Measurements from ENCODE around the gene FAXC. TPM values are rescaled to one million over a fixed set of nuclear protein-coding genes. Genes with fewer than 3 reads are reported as not detected.

The FAXC gene
- total and polyA plus RNA-seq, 10 donors = 0.05 to 1.0 (median 0.25) TPM; not detected in 1

GRCh38 chr6:99369533-99369932 lies 20.1 kb upstream of the FAXC start:
- intact Hi-C loops (cut with DNase I; ENCODE audit: low total_unique reads) = no loop called here
- H3K4me3 ChIP-seq = no peak overlapping the region
- peaks cover 0 to 18% (median 0%) of the 10 kb centered on the region in 6 donors for H3K36me3 ChIP-seq
- no peak for TF ChIP-seq CTCF (IDR thresholded peaks at IDR 0.05 in 8 of 11, conservative IDR thresholded peaks at IDR 0.05 in 3 of 11)
- no peak for TF ChIP-seq POLR2AphosphoS5 (IDR thresholded peaks at IDR 0.05)
- TF ChIP-seq POLR2A (IDR thresholded peaks at IDR 0.05) = no peak
- H3K27me3 ChIP-seq (replicated peaks in 1 of 7) = no peaks in the 10 kb centered on the region
- no peak for DNase-seq
- H3K27ac ChIP-seq = no peak overlapping the region
- no peaks in the 10 kb centered on the region for H3K4me1 ChIP-seq
- no peaks in the 10 kb centered on the region for H3K9me3 ChIP-seq

- H3K9me3 ChIP-seq = no peaks in the 10 kb centered on the region
- peaks cover 0 to 18% (median 0%) of the 10 kb centered on the region in 6 donors for H3K36me3 ChIP-seq
- DNase-seq = no peak
- no peak overlapping the region for H3K27ac ChIP-seq
- intact Hi-C loops (cut with DNase I; ENCODE audit: low total_unique reads) = no loop called here
- TF ChIP-seq CTCF (IDR thresholded peaks at IDR 0.05 in 8 of 11, conservative IDR thresholded peaks at IDR 0.05 in 3 of 11) (no peak), POLR2A (IDR thresholded peaks at IDR 0.05) (no peak), POLR2AphosphoS5 (IDR thresholded peaks at IDR 0.05) (no peak)
- no peak overlapping the region for H3K4me3 ChIP-seq
- WGBS, 5 donors = 95 to 99% (median 96%) methylated on average over 2 of the region's 2 CpGs
- H3K4me1 ChIP-seq = no peaks in the 10 kb centered on the region
- H3K27me3 ChIP-seq (replicated peaks in 1 of 7) = no peaks in the 10 kb centered on the region
Observed at GRCh38 chr6:99366852-99367251, 17.4 kb upstream of the FAXC start.

GRCh38 chr6:99364026-99364425 lies 14.6 kb upstream of the FAXC start:
- no peak for DNase-seq
- no peaks in the 10 kb centered on the region for H3K4me1 ChIP-seq
- H3K4me3 ChIP-seq = no peak overlapping the region
- peaks cover 0 to 4% (median 0%) of the 10 kb centered on the region in 6 donors for H3K36me3 ChIP-seq
- TF ChIP-seq CTCF (IDR thresholded peaks at IDR 0.05 in 8 of 11, conservative IDR thresholded peaks at IDR 0.05 in 3 of 11) = no peak
- no peak for TF ChIP-seq POLR2A (IDR thresholded peaks at IDR 0.05)
- no peak for TF ChIP-seq POLR2AphosphoS5 (IDR thresholded peaks at IDR 0.05)
- 67 to 79% (median 72%) methylated on average over 5 of the region's 5 CpGs for WGBS, 5 donors
- intact Hi-C loops (cut with DNase I; ENCODE audit: low total_unique reads) = no loop called here
- no peak overlapping the region for H3K27ac ChIP-seq
- H3K9me3 ChIP-seq = no peaks in the 10 kb centered on the region
- H3K27me3 ChIP-seq (replicated peaks in 1 of 7) = peaks cover 0 to 8% (median 0%) of the 10 kb centered on the region in 7 donors

- Histone ChIP-seq H3K27ac (no peak overlapping the region), H3K27me3 (replicated peaks in 1 of 7) (peaks cover 0 to 15% (median 0%) of the 10 kb centered on the region in 7 donors), H3K9me3 (no peaks in the 10 kb centered on the region), H3K36me3 (no peaks in the 10 kb centered on the region), H3K4me3 (no peak overlapping the region), H3K4me1 (no peaks in the 10 kb centered on the region)
- DNase-seq = no peak
- TF ChIP-seq CTCF (IDR thresholded peaks at IDR 0.05 in 8 of 11, conservative IDR thresholded peaks at IDR 0.05 in 3 of 11) = no peak
- TF ChIP-seq POLR2A (IDR thresholded peaks at IDR 0.05) = no peak
- no peak for TF ChIP-seq POLR2AphosphoS5 (IDR thresholded peaks at IDR 0.05)
- intact Hi-C loops (cut with DNase I; ENCODE audit: low total_unique reads) = no loop called here
- WGBS, 5 donors = 77 to 96% (median 90%) methylated on average over 1 of the region's 1 CpG
Observed at GRCh38 chr6:99362678-99363268, 13.3 kb upstream of the FAXC start.
